HTR-8/SVneo (cell line): Measurements from ENCODE around the gene EEPD1.
A peak's percentile ranks its signal among the peaks of the same experiment; 100 is the strongest.
"Not testable (repeated sequence)": the region's sequence is repeated elsewhere in the genome, so short reads cannot be mapped to it uniquely, and the experiment has no call there.

ENCODE experiments used
- DNase-seq: peaks from one replicate; pipeline ENCODE4 v3.0.0; 2011; ENCODE audit warnings: low spot score, mixed read lengths; ENCODE audit not compliant: insufficient read length
- FAIRE-seq: peaks from 2 replicates; lab custom pipeline; 2011; peaks lifted over from hg19 to GRCh38; lab: Jason Lieb, UNC

EEPD1 gene

DNA sequence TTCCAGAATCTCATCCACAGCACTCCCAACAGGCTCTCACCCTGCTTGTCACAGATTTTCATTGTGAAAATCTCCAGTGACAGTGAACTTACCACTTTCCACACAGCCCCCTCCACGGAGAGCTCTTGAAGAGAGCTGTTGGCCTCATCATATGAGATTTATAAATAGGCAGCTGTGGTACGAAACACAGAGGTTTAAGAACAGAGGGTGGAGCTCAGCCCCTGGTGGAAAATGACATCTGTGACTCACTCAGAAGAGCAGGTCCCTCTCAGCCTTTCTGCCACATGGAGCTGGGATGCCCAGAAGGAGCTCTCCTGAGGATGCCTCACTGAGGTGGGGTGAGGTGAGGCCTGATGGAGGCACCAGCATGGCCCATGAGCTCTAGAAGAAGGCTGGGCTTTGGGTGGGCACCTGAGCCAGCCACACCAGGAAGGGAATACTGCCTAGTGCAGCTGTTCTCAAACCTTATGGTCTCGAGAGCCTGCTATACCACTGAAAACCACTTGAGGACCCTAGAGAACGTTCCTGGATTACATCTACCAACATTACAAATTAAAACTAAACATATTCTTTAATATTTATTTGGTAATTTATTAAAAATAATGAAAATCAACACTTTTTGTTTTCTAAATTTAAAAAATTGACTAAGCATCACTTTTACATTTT lies 25.8 kb upstream of the EEPD1 start:
- no peak for DNase-seq
- no peak for FAIRE-seq

DNA sequence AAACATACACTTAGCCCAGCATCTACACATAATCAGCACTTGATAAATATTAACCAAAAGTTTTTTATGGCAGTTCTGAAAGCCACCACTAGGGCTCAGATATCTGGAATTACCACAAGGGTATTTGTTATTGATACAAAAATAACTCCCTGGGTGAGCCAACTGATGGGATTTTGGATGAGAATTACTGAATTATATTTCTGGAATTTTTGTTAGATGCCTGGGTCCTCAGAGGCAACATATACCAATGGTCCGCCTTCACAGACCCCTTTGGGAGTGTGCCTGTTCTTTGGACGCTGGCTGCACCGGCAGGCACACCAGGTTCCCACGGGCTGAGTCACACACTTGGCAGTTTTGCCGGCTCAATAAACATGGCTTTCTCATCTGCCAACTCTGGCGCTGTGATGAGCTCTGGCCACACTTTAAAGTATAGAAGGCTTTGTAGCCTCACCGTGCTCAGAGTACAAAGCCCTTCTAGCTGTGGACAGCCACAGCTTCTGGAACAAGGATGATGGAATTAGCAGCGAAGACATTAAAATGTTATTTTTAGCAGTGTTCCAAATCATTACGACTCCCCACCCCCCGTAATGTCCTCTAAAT lies 24.5 kb upstream of the EEPD1 start:
- peak; percentile 91 for FAIRE-seq
- DNase-seq = peak; percentile 76

DNA sequence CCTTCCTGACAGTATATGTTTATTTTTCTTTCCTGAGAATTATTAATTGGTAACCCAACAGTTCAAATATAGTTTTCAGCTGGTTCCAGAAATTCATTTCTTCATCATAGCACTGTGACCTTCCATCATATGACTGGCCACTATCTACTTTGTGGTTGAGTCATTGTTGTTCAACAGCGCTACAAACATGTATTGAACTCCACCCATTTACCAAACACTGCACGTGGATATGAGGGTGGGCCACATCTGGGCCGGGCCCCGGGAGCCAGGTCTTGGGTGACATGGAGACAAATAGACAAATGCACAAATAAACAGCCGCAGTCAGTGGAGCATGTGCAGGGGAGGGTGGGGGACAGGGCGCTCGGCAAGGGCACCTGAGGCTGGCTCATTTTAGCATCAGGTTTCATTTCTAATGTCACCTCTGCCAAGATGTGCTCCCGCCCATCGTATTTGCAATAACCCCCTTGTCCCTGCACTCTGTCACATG lies 24.0 kb upstream of the EEPD1 start:
- FAIRE-seq = peak; percentile 58
- no peak for DNase-seq

DNA sequence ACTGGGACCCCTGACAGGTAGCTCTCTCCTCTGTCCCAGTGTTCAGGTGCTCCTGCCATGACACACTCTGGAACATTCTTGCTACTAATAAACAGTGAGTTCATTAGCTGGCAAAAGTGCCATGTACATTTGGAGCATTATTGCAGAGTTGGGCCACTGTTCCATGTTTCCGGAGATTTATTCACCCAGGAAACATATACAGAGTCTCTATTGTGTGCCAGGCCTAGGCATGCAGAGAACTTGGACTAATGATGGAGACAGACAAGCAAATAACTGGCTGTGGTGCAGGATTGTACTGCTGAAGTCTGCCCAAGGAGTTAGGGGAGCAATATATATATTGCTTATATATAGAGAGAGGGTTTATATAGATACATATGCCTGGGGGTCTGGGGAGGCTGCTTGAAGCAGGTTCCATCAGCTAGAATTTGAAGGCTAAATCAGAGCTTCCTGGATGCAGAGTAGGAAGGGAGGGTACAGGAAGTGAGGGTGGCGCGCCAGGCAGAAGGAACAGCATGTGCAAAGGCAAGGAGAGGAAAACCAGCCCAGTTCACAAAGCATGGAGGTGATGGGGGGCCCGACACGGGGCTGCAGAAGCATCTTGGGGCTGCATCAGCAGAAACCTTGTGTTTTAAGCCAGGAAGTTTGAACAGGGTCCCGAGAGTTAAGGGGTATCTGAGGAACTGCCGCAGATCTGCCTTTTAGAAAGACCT lies 22.7 kb upstream of the EEPD1 start:
- DNase-seq (no peak), FAIRE-seq (no peak)

DNA sequence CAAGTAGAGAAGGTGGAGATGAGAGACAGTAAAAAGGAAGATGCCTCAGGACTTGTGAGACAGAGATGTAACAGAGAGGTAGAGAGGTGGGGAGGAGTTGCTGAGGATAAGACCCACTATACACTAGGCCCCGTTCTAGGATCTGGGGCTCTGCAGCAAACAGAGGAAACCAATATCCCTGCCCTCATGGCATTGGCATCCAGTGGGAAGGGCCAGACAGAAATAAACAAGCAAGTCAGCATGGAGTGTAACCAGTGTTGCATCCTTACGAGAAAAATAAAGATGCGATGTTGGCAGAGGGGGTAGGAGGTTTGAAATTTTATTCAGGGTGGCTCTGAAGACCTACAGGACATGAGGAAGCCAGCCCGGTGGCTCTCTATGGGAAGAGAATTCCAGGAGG lies 22.0 kb upstream of the EEPD1 start:
- no peak for DNase-seq
- no peak for FAIRE-seq

DNA sequence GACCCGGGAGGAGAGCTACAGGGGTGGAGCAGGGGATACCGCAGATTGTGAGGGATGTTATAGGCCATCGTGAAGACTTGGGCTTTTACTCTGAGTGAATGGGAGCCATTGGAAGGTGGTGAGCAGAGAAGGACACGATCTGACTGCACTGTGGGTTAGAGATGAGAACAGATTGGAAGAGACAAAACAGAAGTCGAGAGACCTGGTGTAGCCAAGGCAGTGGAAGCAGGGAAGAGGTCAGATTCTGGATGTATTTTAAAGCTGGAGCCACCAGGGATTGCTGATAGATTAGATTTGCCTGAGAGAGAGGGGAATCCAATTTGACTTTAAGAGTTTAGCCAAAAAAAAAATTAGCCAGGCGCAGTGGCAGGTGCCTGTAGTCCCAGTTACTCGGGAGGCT lies 21.6 kb upstream of the EEPD1 start:
- FAIRE-seq = no peak
- no peak for DNase-seq

DNA sequence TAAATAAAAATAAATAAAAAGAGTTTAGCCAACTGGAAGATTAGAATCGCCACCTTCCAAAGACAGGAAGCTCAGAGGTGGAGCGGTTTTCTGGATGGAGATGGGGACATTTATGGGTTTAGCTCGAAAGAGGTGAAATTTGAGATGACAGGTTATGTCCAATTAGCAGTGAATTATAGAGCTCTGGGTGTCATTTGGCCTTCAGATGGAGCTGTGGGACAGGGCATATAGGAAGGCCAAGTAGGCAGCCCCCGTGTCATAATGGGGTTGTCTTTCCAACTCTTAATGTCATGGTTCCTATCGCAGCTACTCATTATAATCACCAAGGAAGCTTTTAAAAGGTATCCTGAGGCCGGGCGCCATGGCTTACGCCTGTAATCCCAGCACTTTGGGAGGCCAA lies 21.0 kb upstream of the EEPD1 start:
- DNase-seq (no peak), FAIRE-seq (no peak)

DNA sequence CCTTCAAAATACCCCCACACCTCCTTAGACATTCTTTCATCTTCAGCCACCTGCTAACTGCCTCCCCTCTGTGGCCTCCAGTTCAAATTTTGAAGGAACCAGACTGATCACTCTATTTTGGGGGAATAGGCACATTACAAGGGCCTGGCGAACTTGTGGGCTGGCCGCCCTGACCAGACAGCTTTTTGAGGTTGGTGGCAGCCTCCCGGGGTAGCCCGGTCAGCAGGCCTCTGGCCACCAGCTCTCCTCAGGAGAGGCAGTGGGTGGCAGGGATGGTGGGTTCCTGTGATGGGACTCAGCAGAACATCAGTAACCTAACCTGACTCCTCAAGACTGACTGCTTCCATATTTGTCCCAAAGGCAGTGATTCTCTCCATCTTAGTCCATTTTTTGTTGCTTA lies 17.4 kb upstream of the EEPD1 start:
- FAIRE-seq = no peak
- no peak for DNase-seq

DNA sequence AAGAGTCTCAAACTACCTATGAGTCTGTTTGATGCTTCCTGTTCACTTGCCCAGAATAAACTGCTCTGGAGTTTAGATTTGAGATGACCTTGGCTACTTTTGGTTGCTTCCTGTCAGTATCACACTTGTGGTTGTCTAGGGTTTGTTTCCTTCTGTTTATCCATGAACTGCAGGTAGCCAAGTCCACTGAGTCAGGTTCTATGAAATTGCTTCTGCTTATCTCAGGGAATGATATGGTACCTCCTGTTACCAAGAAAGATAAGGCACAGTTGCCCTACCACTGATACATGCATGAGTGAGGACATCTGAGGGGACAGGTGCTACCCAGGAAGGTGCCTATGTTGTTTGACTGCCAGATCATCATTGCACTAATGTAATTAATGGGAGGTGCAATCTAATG lies 15.8 kb upstream of the EEPD1 start:
- FAIRE-seq = no peak
- DNase-seq = no peak

DNA sequence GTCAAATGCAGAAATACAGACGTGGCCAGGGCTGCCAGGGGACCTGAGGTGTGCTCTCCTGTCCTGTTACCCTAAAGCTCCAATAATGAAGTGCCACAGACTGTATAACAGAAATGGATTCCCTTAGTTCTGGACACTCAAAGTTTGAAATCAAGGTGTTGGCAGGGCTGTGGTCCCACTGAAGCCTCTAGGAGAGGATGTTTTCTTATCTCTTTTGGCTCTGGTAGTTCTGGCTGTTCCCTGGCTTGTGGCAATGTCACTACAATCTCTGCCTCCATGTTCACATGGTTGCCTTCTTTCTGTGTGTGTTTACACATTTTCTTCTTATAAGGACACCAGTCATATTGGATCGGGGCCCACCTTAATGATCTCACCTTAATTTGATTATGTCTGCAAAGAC lies 15.3 kb upstream of the EEPD1 start:
- FAIRE-seq (no peak), DNase-seq (no peak)

DNA sequence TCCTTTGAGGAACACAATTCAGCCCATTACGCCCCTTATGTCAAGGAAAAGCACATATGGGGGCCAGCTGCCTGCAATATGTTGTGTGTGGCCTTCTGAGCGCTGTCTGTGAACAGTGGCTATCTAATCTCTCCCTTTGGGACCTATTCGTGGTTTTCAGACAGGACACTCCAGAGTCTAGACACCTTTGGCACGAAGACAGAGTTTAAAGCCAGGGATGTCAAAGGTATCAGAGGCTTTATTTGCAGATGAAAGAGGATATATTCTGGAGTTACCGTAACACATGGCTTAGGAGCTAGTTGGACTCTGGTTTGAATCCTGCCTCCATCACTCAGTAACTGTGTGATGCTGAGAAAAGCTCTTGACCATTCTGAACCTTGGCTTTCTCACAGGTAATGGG lies 14.8 kb upstream of the EEPD1 start:
- DNase-seq (no peak), FAIRE-seq (no peak)

DNA sequence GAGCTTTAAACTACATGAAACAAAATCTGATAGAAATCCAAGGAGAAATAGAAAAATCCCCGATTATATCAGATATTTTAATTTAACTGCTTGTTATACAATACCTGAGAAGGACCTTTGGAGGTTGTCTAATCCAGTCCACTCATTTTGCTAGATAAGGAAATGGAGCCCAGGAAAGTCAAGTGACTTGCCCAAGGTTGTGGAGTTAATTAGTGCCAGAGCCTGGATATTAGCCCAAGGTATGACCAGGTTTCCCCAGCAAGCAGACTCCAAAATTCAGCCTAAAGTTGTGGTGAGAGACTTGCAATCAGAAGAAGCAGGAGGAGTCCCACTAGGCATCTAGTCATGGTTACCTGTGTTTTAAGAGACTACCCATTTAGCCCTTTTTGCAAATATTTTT lies 11.7 kb upstream of the EEPD1 start:
- no peak for FAIRE-seq

DNA sequence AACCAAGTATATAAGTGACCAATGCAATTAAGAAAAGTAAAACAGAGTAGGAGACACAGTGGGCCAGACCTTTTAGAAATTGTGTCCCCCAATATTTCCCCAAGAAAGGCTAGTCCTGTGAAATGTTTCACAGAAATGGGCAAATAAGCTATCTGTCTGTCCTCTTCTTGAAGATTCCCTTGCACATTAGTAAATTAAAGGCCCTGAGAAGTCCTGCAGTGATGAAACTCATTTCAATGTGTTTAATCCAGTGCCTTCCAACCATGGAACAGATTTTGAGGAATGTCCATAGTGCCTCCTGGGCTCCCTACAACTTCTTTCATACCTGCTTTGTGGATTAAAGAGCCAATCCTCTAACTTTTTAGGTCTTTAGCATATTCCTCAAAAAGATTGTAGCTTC lies 11.2 kb upstream of the EEPD1 start:
- FAIRE-seq = no peak
- no peak for DNase-seq

More for the DNA sequence above, 11.7 kb upstream of the EEPD1 start:
- no peak for DNase-seq

DNA sequence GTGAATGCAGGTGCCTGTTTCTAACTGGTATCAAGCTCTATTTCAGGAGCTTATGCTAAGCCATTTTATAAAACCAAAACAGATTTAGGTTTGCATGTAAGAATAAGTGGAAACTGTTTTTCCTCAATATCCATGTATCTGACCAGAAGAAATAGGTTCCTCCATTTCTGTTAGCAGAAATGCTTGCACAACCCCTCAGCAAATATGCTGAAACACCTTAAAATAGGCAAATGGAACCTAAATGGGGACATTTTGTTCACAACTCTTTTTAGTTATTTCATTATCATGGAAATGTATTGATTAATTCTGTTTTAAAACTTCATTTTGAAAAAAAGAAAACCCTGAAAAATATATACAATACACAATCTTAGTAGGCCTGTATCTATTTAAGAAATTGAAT lies 8.9 kb upstream of the EEPD1 start:
- FAIRE-seq = no peak
- no peak for DNase-seq

DNA sequence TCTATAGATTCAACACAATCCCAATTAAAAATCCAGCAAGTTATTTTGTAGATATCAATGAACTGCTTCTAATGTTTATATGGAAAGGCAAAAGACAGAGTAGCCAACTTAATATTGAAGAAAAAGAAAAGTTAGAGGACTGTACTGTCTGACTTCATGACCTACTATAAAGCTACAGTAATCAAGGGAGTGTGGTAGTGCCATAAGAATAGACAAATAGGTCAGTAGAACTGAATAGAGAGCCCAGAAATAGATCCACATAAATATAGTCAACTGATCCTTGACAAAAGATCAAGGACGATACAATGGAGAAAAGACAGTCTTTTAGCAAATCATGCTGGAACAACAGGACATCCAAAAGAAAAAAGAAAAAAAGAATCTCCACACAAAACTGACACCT lies 7.4 kb upstream of the EEPD1 start:
- FAIRE-seq (no peak), DNase-seq (no peak)

DNA sequence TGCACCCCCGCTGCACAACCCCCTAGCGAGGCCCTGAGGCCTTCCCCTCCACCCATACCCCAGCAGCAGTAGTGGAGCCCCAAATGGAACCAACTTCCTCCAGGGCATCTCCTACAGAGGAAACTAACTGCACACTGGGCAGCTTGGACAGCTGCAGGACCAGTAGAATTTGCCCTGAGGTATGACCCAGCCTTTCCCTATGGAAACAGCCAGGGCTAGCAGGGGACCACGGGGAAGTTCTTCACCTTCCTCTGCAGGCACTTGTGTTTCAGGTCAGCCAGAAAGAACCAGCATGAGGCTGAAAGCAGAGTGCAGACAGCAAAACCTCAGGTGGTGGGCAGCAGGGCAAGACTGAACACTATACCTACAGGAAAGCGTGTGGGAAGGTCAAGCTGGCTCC lies 5.7 kb upstream of the EEPD1 start:
- DNase-seq = no peak
- FAIRE-seq = no peak

DNA sequence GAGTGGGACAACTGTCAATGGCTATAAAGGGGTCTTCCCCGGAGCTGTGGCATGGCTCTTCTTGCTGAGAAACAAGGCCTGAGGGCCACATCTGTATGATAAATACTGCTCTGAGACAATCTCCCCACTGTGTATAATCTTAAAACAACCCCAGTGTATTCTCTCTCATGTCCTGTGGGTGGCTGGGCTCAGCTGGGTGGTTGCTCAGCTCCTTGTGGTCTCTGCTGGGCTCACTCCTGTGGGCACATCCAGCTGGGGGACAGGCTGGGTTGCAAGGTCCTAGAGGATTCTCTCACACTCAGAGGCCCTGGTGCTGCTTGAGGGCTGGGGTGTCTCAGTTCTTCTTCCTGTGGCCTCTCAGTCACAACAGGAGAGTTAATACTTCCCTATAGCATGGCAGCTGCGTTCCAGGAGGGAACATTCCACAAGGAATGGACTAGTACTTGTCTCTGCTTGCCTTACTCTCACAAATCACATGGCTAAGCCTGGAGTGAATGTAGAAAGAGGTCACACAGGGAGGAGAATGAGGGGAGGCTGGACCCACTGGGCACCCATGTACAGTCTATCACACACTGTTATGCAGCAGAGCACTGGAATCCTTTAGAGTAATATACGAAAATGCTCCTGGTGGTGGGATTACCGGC lies 4.5 kb upstream of the EEPD1 start:
- no peak for DNase-seq
- no peak for FAIRE-seq

DNA sequence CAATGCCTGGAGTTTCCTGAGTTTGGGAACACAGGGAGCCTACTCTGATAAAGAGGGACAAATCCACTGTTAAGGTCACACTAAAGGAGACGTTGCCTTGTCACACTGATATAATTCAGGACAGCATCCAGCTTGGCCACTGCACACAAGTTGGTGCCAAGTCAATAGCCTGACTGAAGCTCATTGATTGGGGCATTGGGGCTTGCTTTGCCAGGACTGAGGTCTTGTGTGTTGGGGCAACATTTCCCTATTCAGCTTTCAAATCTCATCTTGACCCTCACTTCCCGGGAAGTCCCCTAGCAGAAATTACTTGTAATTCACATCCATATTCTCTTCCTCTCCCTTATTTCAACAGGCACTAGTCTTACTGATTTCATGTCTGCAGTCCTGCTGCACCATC lies 3.8 kb upstream of the EEPD1 start:
- DNase-seq = not testable (repeated sequence)
- FAIRE-seq = peak; percentile 89

DNA sequence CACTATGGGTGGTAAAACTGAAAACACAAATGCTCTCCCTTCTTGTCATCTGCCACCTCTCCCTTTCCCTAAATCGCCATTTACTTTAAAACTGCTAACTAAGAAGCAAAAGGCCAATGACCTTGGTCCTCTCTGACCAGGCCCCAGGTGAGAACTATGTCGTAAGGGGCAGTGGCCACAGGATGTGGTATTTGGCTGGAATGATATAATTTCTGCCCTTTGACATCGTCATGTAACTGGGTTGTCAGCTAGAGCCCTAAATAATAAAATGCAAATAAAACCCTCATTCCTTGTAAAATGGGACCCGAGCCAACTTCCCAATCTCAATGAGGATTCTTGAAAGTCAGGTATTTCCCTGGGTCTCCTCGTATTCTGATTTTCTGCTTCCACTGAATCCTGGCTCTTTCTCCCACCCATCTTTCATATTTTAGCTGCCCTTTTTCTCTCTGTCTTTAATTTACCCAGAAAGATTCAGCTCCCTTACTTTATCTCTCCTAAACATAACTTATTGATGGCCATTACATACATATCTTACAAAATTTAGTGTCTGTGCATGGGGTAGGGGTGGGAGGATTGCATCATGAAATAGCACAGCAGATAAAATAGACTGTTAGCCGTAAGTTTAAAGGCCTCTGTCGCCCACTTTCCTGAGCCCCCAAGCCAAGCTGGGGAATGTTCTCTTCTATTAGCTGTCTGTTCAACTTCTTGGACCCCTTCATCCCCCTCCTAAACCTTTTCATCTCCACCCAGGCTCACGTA lies 3.2 kb upstream of the EEPD1 start:
- DNase-seq = no peak
- peak; percentile 68 for FAIRE-seq
